NCI-H128 (cell line): ENCODE results near the gene ACACB.

ENCODE experiments used
- DNase-seq: peaks from one replicate; lab custom pipeline; 2025; ENCODE audit not compliant: unreplicated experiment; lab: John Stamatoyannopoulos, UW

The ACACB gene

DNA sequence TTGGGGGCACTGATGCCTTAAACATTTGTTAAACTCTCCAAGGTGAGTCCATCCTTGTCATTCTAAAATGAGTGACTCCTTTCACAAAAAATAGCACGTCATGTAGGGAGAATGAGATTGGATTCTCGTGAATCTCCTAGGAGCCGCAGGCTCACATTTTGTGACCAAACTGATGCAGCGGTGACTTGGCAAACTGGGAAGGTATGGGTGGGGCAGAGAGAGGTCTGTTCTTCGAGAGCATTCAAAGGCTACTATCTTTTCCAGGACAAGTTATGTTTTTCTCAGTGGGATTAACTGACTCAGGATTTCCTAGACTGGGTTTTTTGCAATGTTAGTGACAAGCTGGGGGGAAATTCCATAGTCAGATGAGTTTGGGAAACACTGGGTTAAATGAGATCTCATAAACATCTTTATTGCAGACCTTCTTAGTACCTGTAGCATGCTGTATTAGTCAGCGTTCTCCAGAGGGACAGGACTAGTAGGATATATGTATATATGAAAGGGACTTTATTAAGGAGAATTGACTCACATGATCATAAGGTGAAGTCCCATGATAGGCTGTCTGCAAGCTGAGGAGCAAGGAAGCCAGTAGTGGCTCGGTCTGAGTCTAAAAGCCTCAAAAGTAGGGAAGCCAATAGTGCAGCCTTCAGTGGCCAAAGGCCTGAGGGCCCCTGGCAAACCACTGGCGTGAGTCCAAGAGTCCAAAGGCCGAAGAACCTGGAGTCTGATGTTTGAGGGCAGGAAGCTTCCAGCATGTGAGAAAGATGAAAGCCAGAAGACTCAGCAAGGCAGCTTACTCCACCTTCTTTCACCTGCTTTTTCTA is 131.7 kb downstream of the ACACB start:
- DNase-seq, result no peak

DNA sequence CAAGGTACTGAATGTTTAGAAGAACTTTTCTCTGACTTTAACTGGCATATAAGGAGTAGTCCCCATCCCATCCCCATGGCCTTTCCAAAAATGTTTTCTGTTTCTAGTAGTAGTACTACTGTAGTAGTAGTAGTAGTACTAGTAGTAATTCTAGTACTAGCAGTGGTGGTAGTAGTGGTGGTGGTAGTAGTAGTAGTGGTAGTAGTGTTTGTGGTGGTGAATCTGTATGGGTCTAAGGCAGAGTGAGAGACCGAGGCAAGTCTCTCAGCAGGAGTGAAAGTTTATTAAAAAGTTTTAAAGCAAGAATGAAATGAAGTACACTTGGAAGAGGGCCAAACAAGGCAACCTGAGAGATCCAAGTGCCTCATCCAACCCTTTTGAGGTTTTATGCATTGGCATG is 134.1 kb downstream of the ACACB start:
- no peak for DNase-seq

DNA sequence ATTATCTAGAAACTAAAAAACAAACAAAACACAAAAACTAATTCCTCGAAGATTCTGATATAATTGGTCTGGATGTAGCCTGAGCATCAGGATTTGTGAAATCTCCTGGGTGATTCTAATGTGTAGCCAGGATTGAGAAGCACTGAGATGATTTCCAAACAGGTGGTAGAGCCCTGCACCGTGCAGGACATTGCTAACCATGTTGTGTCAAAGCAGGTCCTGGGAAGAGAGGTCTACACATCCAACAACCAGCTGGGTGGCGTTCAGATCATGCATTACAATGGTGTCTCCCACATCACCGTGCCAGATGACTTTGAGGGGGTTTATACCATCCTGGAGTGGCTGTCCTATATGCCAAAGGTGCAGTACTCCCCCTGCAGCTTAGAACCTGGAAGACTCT is 136.4 kb downstream of the ACACB start:
- no peak for DNase-seq

DNA sequence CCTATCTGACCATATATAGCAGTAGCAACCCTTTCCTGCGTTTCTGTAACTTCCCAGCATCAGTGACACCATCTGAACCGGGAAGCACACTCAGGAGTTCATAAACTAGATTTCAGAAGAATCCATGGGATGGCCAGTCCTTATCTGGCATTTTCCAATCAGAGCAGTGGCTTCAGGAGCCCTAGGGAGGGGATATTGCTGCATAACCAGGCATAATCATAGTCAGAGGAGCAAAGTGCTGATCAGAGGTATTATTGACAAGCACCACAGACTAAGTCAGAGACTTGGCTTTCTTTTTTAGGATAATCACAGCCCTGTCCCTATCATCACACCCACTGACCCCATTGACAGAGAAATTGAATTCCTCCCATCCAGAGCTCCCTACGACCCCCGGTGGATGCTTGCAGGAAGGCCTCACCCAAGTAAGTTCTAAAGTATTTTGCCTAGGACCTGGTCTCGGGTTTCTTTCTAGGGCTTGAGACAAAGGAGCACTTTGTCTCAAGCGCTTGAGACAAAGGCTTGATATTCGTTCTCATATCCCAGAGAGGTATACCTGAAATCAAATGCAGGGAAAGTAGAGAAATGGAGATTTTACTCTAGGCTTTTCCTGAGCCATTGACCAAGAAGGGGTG is 137.6 kb downstream of the ACACB start:
- DNase-seq, result no peak

DNA sequence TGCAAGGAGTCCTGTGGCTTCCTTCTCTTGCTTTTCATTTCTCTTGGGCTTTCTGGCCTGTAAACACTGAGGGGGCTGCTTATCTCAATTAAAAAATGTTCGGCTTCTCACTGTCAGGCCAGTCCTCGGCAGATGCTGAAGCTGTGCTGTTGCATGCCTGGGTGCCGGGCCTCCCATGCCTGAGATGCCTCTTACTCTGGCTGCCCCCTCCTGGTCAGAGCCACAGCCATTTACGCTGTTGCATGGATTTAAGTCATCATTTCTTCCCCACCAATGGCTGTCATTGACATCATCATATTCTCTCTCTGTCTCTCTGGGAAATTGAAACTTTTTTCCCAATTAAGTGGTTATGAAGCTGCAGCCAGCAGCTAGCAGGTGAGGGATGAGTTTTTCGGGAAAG is 139.0 kb downstream of the ACACB start:
- DNase-seq, result no peak

DNA sequence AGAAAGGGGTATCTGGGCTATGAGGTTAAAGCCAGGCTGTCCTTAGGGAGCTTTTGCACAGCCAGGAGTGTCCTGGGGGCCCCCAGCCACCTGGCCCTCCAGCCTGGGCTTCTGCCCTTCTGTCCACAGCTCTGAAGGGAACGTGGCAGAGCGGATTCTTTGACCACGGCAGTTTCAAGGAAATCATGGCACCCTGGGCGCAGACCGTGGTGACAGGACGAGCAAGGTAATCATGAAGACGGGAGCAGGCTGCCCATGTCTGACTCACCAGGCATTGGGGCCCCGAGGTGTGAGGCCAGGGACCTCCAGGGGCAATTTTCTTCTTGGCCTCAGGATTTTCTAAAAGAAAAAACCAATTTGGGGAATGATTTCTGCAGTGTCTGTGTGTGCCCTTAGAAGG is 139.6 kb downstream of the ACACB start:
- no peak for DNase-seq

DNA sequence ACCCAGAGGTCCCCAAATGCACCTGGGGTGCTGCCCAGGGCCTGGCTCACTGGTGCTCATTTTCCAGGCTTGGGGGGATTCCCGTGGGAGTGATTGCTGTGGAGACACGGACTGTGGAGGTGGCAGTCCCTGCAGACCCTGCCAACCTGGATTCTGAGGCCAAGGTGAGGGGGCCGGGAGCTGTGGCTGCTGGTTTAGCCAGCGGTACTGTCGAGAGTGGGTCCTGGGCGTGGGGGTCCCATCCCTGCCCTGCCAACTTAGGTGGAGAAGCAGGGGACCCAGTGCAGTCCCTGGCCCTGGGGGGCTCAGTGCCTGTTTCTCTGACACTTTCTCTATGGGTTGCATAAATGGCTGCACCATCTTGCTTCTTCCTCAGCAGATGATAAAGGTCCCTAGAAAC is 141.8 kb downstream of the ACACB start:
- DNase-seq, result no peak

DNA sequence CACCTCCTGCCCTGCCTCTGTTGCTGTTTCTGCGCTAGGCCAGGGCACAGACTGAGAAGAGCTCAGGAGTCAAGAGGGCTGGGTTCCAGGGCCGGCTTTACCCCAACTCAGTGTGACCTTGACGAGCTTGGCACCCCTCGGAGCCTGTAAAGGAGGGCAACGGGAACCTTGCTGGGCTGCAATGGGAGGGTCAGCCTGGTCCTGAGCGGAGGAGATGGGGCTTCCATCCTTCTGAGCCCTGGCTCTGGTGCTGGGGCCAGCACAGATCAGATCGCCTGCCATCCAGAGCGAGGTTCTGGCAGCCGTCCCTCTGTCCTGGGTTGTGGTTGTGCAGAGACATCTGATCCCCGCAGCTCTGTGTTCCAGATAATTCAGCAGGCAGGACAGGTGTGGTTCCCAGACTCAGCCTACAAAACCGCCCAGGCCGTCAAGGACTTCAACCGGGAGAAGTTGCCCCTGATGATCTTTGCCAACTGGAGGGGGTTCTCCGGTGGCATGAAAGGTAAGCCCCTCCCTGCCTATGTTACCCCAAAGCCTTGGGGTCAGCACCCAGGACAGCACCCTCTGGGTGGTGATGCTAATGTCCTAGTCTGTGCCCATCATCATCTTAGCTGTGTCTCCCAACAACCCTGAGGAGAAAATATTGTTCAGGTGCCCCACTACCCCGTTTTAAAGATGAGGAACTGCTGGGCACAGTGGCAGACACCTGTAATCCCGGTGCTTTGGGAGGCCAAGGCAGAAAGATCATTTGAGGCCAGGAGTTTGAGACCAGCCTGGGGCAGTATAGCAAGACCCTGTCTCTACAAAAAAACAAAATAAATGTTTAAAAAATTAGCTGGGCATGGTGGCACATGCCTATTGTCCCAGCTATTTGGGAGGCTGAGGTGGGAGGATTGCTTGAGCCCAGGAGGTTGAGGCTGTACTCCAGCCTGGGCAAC is 142.5 kb downstream of the ACACB start:
- DNase-seq, result no peak

DNA sequence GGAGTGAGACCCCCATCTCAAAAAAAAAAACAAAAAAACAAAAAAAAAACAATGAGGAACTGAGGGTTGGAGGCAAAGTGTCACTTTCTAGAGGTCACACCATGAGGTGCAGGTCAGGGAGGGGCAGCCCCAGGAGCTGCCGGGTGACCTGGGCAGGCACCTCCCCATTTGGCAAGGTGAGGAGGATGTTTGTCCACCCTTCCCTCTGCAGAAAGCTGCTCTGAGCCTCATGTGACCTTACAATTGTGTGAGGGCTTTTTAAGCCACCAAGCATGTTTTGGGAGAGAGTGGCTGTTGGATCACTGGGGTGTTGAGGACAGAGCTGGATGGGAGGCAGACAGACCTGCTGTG is 143.1 kb downstream of the ACACB start:
- DNase-seq, result no peak

DNA sequence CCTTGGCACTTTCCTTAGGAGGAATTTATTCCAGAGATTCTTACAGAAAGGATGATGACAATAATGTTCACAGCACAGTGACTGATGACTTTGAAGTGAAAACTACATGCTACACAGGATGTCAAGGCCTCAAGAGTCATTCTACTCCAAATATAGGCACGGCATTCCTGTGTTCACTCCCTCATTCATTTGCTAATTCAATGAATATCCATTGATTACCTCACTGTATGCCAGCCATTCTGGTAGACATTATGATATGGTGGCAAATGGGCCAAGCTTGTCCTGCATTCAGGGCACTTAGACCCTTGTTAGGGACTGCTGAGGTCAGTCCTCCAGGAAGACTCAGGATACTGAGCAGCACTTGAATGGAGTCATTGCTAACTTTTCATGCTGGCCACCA is 144.7 kb downstream of the ACACB start:
- DNase-seq, result no peak

DNA sequence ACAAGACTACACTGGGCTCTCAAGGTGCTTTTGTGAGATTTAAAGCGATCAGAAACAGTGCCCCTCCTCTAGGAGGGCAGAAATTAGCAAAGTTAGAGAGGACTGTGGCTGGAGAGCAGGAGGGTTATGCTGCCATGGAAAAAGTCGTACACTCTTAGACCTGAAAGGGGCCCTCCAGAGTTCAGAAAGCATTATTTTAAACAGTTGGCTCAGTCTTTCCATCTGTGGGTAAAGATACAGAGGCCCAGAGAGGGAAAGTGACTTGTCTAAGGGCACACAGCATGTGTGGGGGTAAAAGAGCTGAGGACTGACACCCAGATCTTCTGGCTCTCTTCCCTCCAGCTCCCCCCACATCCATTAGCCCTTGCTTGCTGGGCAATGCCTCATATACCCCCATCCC is 145.6 kb downstream of the ACACB start:
- no peak for DNase-seq

DNA sequence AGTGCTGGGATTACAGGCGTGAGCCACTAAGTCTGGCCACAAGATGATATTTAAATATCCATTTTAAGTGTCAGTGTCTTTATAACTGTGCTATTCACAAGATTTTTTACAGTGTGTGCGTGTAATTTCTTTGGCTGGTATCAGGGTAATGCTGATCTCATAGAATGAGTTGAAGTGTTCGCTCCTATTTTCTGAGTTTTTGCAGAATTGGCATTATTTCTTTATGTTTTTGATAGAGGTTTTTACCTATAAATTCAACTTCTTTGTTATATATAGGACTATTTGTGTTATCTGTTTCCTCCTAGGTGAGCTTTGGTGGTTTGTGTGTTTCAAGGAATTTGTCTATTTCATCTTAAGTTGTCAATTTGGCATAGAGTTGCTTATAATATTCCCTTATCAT is 147.1 kb downstream of the ACACB start:
- DNase-seq, result no peak

DNA sequence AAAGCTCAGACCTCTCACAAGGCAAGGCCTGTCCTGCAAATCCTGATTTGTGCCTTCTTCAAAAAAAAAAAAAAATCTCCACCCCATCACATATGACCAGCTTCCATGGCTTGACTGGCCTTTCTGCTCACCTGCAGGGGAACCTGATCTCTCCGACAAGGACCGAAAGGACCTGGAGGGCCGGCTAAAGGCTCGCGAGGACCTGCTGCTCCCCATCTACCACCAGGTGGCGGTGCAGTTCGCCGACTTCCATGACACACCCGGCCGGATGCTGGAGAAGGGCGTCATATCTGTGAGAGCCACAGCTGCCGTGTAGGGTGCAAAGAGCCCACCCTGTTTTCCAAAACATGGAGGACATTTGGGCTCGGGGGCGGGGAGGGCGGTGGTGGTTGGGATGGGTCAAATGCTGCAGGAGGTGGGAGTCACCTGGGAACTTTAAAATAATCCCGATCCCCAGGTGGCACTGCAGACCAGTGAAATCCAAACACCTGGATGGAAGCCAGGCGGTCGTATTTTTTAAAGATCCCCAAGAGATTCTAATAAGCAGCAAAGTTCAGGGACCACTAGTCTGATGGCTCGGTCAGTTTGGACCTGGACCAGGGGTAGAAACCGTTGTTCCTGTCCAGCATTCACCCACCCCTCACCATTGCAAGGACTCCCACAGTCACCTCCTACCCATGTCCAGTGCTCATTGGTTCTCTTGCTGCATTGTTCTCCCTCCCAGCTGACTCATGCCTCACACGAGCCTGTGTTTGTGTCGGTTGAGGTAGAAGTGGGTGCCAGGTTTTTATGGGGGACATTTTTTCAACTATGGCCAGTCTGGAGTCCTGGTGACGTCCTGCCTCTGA is 147.9 kb downstream of the ACACB start:
- peak; percentile 80 for DNase-seq

DNA sequence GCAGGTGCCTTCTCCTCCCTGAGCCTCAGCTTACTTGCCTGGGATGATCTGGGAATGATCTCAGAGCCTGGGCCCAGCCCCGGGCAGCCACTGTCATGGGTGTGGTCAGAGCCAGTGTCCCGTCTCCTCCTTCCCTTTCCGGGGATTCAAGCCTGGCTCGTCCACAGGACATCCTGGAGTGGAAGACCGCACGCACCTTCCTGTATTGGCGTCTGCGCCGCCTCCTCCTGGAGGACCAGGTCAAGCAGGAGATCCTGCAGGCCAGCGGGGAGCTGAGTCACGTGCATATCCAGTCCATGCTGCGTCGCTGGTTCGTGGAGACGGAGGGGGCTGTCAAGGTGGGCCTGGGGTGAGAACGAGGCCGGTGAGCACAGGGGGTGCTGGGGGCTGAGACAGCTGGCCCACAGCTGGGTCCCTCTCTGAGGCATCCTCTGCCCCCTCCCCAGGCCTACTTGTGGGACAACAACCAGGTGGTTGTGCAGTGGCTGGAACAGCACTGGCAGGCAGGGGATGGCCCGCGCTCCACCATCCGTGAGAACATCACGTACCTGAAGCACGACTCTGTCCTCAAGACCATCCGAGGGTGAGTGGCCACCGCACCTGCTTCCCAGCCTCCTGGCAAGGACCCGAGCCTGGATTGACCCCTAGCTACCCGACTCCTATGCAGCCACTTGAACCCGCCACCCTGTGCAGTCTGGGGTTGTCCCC is 148.7 kb downstream of the ACACB start:
- DNase-seq, result no peak

DNA sequence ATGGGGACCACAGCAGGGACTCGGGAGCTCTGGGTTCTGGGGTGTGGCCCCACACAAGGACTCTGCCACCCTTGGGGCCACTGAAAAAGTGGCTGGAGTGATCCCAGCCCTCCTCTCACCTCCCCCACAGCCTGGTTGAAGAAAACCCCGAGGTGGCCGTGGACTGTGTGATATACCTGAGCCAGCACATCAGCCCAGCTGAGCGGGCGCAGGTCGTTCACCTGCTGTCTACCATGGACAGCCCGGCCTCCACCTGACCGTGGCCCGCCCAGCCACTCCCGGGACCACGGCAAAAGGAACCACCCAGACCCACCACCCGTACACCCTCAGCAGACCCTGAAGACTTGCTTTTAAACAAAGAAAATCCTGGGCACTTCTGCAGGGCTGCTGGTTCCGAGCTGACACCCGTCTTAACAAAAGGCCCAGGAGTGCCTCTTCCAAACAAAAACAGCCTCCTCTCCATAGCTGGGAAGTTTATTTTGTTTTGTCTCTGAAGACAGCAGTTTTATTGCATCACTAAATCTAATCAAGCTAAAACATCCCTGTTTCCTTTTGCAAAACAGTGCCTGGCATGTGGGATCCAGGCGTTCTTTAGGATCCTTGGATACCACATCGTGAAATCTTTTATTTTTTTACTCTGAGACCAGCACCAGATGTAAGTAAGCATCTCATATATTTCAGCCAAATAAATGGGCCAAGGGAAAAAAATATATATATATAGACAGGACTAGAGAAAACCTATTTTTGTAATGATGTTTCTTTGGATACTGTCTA is 149.9 kb downstream of the ACACB start:
- DNase-seq, result no peak

DNA sequence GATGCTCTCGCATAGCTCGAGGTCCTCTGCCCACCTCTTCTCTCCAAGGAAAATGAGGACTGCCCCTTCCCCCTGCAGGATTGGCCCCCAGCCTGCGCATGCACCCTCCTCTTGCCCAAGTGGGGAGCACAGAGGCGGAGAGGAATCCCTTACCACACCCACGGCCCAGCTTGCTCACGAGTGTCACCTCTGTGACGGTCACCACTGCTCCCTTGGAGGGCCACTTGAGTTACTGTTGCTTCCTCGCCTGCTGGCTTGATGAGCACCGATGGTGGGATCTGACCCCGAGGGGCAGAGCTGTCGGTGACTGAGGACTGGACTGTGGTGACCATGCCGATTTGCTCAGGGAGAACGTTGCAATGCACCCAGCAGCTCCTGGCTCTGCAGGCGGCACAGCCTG is 151.0 kb downstream of the ACACB start:
- DNase-seq, result no peak

DNA sequence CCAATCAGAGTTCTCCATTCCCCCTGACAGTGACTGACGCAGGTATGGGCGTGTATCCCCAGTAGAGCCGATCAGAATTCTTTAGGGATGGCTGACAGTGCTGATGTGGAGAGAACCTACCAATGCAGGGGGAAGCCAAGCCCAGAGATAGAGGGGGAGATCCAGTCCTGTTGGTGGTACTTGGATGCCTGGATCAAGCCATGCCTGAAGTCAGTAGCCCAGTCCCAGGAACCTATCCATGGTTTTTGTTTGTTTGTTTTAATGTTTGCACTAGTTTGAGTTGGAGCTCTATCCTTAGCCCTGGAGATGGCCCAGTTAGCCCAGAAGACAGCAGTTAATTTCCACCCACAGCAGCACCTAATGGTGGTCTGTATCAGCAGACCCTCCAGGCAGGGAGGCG is 152.5 kb downstream of the ACACB start:
- DNase-seq, result no peak

DNA sequence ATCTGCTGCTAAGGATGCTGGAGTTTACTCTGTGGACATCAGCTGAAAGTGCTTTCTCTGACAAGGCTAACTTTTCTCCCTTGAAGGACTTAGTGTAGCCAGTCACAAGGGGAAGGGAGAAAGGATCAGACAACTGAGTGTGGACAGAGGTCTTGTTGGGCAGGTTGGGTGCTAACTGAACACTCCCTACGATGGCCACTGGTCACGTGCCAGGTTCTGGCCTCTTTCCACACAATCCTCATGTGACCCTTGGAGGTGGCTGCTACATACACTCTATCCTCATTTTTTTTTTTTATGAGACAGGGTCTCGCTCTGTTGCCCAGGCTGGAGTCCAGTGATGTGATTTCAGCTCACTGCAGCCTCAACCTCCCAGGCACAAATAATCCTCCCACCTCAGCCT is 153.0 kb downstream of the ACACB start:
- DNase-seq, result no peak

DNA sequence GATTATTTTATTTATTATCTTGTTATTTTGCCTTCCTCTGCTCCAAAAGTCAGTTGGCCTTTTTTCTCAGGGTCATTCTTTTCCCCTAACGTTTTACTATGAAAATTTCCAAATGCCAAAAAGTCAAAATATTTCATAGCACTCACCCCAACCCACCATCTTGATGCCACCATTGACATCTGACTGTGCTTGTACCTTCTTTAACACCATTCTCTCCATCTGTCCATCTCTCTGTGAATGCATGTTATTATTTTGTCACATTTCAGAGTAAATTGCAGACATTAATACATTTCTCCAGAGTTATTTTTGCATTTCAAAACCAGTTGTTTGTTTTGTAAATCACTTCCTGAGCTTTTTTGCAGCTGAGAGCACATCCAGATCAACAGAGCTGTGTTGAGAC is 154.1 kb downstream of the ACACB start:
- DNase-seq, result no peak

DNA sequence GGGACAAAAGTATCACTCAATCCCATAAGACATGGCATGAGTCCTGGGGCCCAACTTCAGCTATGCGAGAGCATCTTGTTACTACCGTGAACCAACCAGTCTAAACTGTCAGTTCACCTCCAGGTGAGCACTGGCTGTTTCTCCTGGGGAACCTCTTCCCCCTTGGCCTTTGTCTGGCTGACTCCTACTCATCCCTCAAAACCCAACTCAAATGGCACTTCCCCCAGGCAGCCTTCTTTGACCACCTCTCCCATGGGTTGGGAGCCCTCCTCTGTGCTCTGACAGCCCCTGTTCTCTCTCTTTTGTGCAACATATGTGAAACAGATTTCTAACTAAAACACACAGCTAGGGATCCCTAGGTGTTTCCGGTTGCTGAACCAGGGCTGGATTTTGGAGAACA is 155.0 kb downstream of the ACACB start:
- no peak for DNase-seq
